Breast epithelium (tissue), 3 donors: ENCODE measurements around the gene DLX2.

Experiments
- POLR2A ChIP-seq: fragments of 450-650 bp; IDR thresholded peaks from one replicate; pipeline ENCODE4 v1.6.1; 2016; ENCODE audit warnings: antibody characterized with exemption, mild to moderate bottlenecking, moderate library complexity
- POLR2AphosphoS5 ChIP-seq, 3 donors: sonication (generic); formaldehyde crosslinking; IDR thresholded peaks; one replicate each; pipeline ENCODE4 v1.6.1; 2017; ENCODE audit warnings: antibody characterized with exemption in 3 of 3
- TF ChIP-seq, protein P1 (sequence below), 3 donors: fragments of 450-650 bp; IDR thresholded peaks; one replicate each; pipeline ENCODE4 v1.5.1; 2016 to 2017; ENCODE audit warnings: antibody characterized with exemption in 3 of 3, mild to moderate bottlenecking in 3 of 3, moderate library complexity in 3 of 3

DNA sequence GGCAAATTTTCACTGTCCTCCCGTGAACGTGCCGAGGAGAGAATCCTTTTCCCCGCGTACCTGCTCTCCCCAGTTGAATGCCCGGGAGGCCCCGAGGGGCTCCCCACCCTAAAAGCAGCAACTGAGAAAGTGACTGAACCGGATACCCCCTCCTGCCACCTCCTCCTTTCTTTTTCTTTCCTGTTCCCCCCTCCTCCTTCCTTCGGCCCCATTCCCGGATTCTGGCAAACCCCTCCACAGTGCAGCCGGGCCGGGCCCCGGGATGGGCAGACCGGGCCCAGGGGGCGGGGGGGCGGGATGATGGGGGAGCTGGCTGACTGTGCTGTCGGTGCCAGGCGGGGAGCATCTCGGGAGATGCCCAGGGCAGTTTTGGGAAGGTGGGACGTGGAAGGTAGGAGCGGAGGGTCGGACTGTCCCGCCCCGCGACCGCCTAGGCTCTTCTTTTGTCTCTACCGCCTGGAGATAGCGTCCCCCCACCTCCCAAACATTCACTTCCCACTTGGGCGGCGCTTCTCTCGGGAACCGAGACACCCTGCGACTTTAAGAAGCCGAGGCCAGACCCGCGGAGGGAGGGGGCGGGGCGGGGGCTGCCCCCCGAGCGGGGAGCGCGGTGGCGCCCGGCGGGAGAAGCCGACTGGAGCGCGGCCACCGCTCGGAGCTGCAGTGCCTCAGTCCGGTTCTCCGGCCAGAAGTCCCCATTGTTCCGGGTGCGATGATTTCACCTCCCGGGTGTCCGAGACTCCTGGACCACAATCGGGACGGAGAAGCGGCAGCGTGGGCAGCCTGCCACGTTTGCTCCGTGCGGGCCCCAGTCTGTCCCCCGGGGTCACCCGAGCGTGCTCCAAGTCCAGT is 8.2 kb downstream of the DLX2 start:
- TF ChIP-seq, protein P1, sequence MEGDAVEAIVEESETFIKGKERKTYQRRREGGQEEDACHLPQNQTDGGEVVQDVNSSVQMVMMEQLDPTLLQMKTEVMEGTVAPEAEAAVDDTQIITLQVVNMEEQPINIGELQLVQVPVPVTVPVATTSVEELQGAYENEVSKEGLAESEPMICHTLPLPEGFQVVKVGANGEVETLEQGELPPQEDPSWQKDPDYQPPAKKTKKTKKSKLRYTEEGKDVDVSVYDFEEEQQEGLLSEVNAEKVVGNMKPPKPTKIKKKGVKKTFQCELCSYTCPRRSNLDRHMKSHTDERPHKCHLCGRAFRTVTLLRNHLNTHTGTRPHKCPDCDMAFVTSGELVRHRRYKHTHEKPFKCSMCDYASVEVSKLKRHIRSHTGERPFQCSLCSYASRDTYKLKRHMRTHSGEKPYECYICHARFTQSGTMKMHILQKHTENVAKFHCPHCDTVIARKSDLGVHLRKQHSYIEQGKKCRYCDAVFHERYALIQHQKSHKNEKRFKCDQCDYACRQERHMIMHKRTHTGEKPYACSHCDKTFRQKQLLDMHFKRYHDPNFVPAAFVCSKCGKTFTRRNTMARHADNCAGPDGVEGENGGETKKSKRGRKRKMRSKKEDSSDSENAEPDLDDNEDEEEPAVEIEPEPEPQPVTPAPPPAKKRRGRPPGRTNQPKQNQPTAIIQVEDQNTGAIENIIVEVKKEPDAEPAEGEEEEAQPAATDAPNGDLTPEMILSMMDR (IDR thresholded peaks at IDR 0.05), result no peak
- TF ChIP-seq POLR2A (no peak), POLR2AphosphoS5 (IDR thresholded peaks at IDR 0.05) (no peak)
